ENCODE measurements around the gene TBC1D14.
A peak's percentile ranks its signal among the peaks of the same experiment; 100 is the strongest.

DNA sequence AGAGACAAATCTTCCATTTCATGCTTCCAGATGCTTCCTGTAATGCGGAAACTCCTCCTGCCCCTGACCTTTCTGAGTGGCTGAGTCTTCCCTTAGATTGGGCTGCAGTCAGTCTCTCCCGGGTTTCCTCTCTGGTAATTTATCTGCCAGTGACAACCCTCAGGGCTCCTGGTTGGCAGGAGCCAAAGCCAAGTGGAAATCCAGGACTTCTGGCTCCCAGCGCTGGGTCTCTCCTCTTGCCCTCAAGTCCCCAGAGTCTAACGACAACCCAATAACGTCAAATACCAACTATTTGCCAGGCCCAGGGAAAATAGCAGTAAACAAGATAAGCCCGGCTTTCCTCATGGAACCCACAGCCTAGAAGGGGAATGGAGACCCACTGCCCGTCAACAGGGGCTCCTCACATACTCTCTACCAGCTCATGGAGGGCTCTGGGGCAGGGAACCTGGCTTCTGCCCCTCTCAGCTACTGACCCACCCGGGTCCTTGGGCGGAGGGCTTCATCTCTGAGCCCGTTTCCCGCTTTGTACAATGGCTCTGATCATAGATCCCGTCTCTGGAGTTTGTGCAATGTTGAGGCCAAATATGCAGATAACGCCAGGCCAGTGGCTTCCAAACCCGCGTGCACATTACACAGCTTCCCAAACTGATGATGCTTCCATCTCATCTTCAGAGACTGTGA, 1.1 kb upstream of the TBC1D14 start:
- TF ChIP-seq, protein P1, sequence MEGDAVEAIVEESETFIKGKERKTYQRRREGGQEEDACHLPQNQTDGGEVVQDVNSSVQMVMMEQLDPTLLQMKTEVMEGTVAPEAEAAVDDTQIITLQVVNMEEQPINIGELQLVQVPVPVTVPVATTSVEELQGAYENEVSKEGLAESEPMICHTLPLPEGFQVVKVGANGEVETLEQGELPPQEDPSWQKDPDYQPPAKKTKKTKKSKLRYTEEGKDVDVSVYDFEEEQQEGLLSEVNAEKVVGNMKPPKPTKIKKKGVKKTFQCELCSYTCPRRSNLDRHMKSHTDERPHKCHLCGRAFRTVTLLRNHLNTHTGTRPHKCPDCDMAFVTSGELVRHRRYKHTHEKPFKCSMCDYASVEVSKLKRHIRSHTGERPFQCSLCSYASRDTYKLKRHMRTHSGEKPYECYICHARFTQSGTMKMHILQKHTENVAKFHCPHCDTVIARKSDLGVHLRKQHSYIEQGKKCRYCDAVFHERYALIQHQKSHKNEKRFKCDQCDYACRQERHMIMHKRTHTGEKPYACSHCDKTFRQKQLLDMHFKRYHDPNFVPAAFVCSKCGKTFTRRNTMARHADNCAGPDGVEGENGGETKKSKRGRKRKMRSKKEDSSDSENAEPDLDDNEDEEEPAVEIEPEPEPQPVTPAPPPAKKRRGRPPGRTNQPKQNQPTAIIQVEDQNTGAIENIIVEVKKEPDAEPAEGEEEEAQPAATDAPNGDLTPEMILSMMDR (conservative IDR thresholded peaks at IDR 0.05; ENCODE audit: low read depth, low read length): no peak
- TF ChIP-seq MAFK (IDR thresholded peaks at IDR 0.05; ENCODE audit: low read depth, low read length): no peak
- TF ChIP-seq POLR2A (IDR thresholded peaks at IDR 0.05; ENCODE audit: low read depth, low read length): no peak
- no peak for TF ChIP-seq RCOR1 (IDR thresholded peaks at IDR 0.05; ENCODE audit: insufficient replicate concordance, low read length)
- TF ChIP-seq CHD1 (IDR thresholded peaks at IDR 0.05; ENCODE audit: low read depth, low read length): no peak
- peak; percentile 68 for TF ChIP-seq CEBPB (IDR thresholded peaks at IDR 0.05; ENCODE audit: low read depth, low read length)
- TF ChIP-seq FOS (IDR thresholded peaks at IDR 0.05; ENCODE audit: low read depth, low read length): no peak
- TF ChIP-seq RAD21 (IDR thresholded peaks at IDR 0.05; ENCODE audit: low read length): no peak
